Fibroblast of lung (primary cell): ENCODE measurements around the gene PACSIN2.

Experiments used
- CTCF ChIP-seq, 2 donors: IDR thresholded peaks in 1 of 2; conservative IDR thresholded peaks in 1 of 2; 1 replicate in 1 of 2; 2 replicates in 1 of 2; pipeline ENCODE4 v1.5.1; 2011 to 2012; ENCODE audit warnings: low read length in 2 of 2, control low read depth in 1 of 2, inconsistent platforms in 1 of 2, low read depth in 1 of 2, mild to moderate bottlenecking in 1 of 2
- EZH2 ChIP-seq: IDR thresholded peaks from 2 replicates; pipeline ENCODE4 v1.5.1; 2012; ENCODE audit warnings: low read length, control low read depth, mild to moderate bottlenecking; ENCODE audit errors: missing control alignments

- TF ChIP-seq CTCF (conservative IDR thresholded peaks at IDR 0.05 in 1 of 2, IDR thresholded peaks at IDR 0.05 in 1 of 2; ENCODE audit: low read depth in 1 of 2, low read length in 2 of 2), result no peak
- no peak for TF ChIP-seq EZH2
These were observed 159.7 kb downstream of the PACSIN2 start for GRCh38 chr22:42855211-42855610.
